ENCODE results near the gene BIRC5. TPM values are rescaled to one million over a fixed set of nuclear protein-coding genes. Genes with fewer than 3 reads are reported as not detected.

BIRC5 gene
- total and polyA plus RNA-seq, 4 experiments from 2014 or later = 0.18 to 0.32 TPM; not detected in 2

DNA sequence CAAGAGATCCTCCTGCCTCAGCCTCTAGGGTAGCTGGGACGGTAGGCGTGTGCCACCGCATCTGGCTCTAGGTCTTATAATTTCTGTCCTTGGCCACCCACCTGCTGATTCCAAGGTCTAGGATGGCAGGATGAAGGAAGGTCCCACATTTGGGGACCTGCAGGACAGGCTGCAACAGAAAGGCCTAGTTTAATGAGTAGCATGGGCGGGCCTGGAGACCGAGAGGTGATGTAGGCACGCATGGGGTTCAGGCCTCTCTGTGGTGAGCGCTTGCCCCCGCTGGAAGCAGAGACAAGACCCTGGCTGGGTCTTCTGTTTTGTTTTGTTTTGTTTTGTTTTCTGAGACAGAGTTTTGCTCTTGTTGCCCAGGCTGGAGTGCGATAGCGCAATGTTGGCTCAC is 51.1 kb downstream of the BIRC5 start:
- H3K9me3 Mint-ChIP-seq = no peaks in the 10 kb centered on the region

DNA sequence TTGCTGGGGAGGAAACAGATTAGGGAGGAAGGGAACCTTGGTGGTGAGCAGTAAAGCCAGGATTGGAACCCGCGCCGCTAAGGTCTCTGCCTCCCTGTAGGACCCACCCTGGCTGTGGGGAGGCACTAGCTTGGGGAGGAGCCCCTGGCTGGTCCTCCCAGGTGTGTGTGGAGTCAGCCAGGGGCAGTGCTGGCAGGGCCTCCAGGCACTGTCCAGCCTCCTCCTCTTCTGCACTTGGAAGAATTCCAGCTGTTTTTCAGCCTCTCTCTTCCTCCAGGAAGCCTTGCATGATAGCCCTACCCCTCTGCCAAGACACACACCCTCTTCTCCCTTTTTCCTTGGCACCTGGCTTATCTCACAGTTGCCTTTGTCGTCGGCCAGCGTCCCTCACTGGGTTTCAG is 52.2 kb downstream of the BIRC5 start:
- Histone ChIP-seq H3K9me3 (ENCODE audit: control insufficient read depth in 1 of 2, low read length in 2 of 2) (no peaks in the 10 kb centered on the region), H3K4me3 (ENCODE audit: low read length in 2 of 2) (no peak overlapping the region), H3K27me3 (ENCODE audit: insufficient read depth, low read length) (no peaks in the 10 kb centered on the region), H3K4me1 (ENCODE audit: insufficient read depth, low read length) (peaks cover 29% of the 10 kb centered on the region), H3K27ac (ENCODE audit: low read depth, low read length) (no peak overlapping the region), H3K36me3 (ENCODE audit: insufficient read depth, low read length) (no peaks in the 10 kb centered on the region)
- intact Hi-C loops (cut with micrococcal nuclease) = no loop called here
- Mint-ChIP-seq H3K36me3 (no peaks in the 10 kb centered on the region), H3K27ac (peak overlapping the region in 4 of 7 donors; percentile 5 to 87 (median 60)), H3K4me3 (no peak overlapping the region), H3K27me3 (no peaks in the 10 kb centered on the region), H3K4me1 (peaks cover 11 to 32% (median 22%) of the 10 kb centered on the region in 4 donors), H3K9me3 (no peaks in the 10 kb centered on the region)
- POLR2A ChIA-PET (ENCODE audit: partially characterized antibody) = no interaction called here
- CTCF ChIA-PET (ENCODE audit: partially characterized antibody) = interaction anchor here (0.5 kb wide), 1 partner anchor 19 kb away, joined by 3 read pairs; no protein-coding TSS in a partner anchor
- no peak for DNase-seq

More for the DNA sequence above, 51.1 kb downstream of the BIRC5 start:
- Histone ChIP-seq H3K4me1 (ENCODE audit: insufficient read depth, low read length) (peaks cover 34% of the 10 kb centered on the region), H3K4me3 (ENCODE audit: low read length in 2 of 2) (no peak overlapping the region), H3K9me3 (ENCODE audit: control insufficient read depth in 1 of 2, low read length in 2 of 2) (no peaks in the 10 kb centered on the region), H3K36me3 (ENCODE audit: insufficient read depth, low read length) (no peaks in the 10 kb centered on the region), H3K27me3 (ENCODE audit: insufficient read depth, low read length) (no peaks in the 10 kb centered on the region), H3K27ac (ENCODE audit: low read depth, low read length) (no peak overlapping the region)
- no peak for DNase-seq
- intact Hi-C loops (cut with micrococcal nuclease) = no loop called here
- ChIA-PET POLR2A (ENCODE audit: partially characterized antibody) (no interaction called here), CTCF (ENCODE audit: partially characterized antibody) (interaction anchor here (0.8 kb wide), 1 partner anchor 9 kb away, joined by 3 read pairs; no protein-coding TSS in a partner anchor)
- peaks cover 12 to 34% (median 24%) of the 10 kb centered on the region in 4 donors for H3K4me1 Mint-ChIP-seq
- no peaks in the 10 kb centered on the region for H3K27me3 Mint-ChIP-seq
- H3K36me3 Mint-ChIP-seq = no peaks in the 10 kb centered on the region
- H3K4me3 Mint-ChIP-seq = no peak overlapping the region
- peak overlapping the region in 2 of 7 donors; percentile 4 to 71 for H3K27ac Mint-ChIP-seq

- peak overlapping the region in 5 of 7 donors; percentile 5 to 85 (median 35) for H3K27ac Mint-ChIP-seq
- no peak overlapping the region for H3K4me3 ChIP-seq (ENCODE audit: low read length in 2 of 2)
- H3K4me1 ChIP-seq (ENCODE audit: insufficient read depth, low read length) = peaks cover 30% of the 10 kb centered on the region
- ChIA-PET CTCF (ENCODE audit: partially characterized antibody) (interaction anchor here (0.5 kb wide), 1 partner anchor 19 kb away, joined by 3 read pairs; no protein-coding TSS in a partner anchor), POLR2A (ENCODE audit: partially characterized antibody) (no interaction called here)
- H3K27me3 ChIP-seq (ENCODE audit: insufficient read depth, low read length) = no peaks in the 10 kb centered on the region
- no peak for DNase-seq
- no peaks in the 10 kb centered on the region for H3K36me3 Mint-ChIP-seq
- H3K27me3 Mint-ChIP-seq = no peaks in the 10 kb centered on the region
- no peaks in the 10 kb centered on the region for H3K36me3 ChIP-seq (ENCODE audit: insufficient read depth, low read length)
- intact Hi-C loops (cut with micrococcal nuclease) = no loop called here
- peaks cover 11 to 34% (median 22%) of the 10 kb centered on the region in 4 donors for H3K4me1 Mint-ChIP-seq
- H3K27ac ChIP-seq (ENCODE audit: low read depth, low read length) = no peak overlapping the region
- H3K9me3 ChIP-seq (ENCODE audit: control insufficient read depth in 1 of 2, low read length in 2 of 2) = no peaks in the 10 kb centered on the region
- no peak overlapping the region for H3K4me3 Mint-ChIP-seq
- H3K9me3 Mint-ChIP-seq = no peaks in the 10 kb centered on the region
These were observed 52.7 kb downstream of the BIRC5 start for GRCh38 chr17:78266771-78267170.

DNA sequence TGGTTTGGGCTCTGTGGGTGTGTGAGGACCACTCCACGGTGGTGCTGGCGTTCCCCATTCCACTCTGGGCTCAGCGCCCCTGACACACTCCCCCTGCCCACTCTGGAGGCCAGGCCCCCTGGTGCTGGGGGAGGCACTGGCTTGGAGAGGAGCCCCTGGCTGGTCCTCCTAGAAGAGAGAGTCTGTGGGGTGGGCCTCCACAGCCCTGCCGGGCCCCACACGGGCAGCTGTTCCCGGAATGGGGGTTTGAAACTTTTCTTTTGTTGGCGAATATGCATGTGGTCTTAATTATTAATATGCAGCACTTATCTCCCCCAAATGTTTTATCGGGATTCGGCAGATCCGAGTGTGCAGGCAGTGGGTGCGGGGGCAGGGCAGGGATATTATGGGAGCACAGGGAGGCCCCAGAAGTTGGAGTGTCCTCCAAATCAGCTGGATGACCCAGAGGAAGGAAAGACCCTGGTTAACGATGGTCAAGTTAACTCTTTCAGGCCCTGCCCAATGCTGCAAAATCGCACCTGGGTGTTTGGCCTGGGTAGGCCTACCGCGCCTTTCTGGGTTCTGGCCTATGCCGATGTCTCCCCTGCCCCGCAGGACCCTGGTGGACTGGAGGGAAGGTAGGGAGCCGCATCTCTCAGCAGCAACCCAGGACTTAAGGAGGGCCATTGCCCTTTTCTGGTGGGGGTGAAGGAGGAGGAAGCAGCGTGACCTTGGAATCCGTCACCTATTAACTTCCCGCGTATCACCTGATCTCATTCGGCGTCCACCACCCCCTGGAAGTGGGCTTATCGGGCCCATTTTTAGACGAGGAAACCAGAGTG is 53.4 kb downstream of the BIRC5 start:
- Mint-ChIP-seq H3K36me3 (no peaks in the 10 kb centered on the region), H3K4me1 (peaks cover 13 to 35% (median 23%) of the 10 kb centered on the region in 4 donors), H3K27ac (no peak overlapping the region), H3K4me3 (no peak overlapping the region), H3K27me3 (peaks cover 0 to 4% of the 10 kb centered on the region in 2 donors), H3K9me3 (no peaks in the 10 kb centered on the region)
- H3K27ac ChIP-seq (ENCODE audit: low read depth, low read length) = no peak overlapping the region
- no peak overlapping the region for H3K4me3 ChIP-seq (ENCODE audit: low read length in 2 of 2)
- CTCF ChIA-PET (ENCODE audit: partially characterized antibody) = no interaction called here
- no peaks in the 10 kb centered on the region for H3K27me3 ChIP-seq (ENCODE audit: insufficient read depth, low read length)
- DNase-seq = no peak
- POLR2A ChIA-PET (ENCODE audit: partially characterized antibody) = no interaction called here
- H3K9me3 ChIP-seq (ENCODE audit: control insufficient read depth in 1 of 2, low read length in 2 of 2) = no peaks in the 10 kb centered on the region
- H3K4me1 ChIP-seq (ENCODE audit: insufficient read depth, low read length) = peaks cover 30% of the 10 kb centered on the region
- H3K36me3 ChIP-seq (ENCODE audit: insufficient read depth, low read length) = no peaks in the 10 kb centered on the region
- intact Hi-C loops (cut with micrococcal nuclease) = no loop called here

DNA sequence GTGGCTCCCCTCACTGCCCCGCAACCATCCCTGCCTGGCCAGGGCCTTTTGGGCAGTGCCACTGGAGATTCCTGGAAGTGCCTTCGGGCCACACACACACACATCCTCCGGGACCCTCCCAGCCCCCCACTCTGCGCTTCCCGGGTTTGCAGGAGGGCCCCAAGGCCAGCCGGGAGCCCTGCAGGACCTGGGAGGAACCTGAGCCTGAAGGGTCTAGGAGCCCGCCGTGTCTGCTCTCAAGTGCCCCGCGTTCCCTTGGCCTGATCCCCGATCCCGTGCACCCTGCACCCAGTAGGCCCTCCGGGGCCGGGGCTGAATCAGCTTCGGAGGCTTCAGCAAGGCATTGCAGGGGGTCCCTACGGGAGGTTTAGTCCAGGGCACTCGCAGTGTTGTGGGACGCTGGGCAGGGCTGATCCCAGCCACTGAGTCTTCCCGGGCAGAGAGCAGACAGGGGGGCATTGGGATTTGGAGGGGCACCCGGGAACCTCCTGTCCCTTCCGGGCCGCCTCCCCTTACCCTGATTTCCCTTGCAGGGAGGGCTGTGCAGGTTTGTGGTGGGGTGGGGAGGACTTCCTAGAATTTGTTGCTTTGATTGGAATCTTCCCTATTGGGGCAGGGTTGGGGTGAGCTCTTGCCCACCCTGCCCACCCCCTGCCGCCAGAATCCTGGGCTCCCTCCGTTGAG is 54.3 kb downstream of the BIRC5 start:
- Histone ChIP-seq H3K4me3 (ENCODE audit: low read length in 2 of 2) (no peak overlapping the region), H3K27me3 (ENCODE audit: insufficient read depth, low read length) (no peaks in the 10 kb centered on the region), H3K4me1 (ENCODE audit: insufficient read depth, low read length) (peaks cover 30% of the 10 kb centered on the region), H3K36me3 (ENCODE audit: insufficient read depth, low read length) (no peaks in the 10 kb centered on the region), H3K9me3 (ENCODE audit: control insufficient read depth in 1 of 2, low read length in 2 of 2) (no peaks in the 10 kb centered on the region), H3K27ac (ENCODE audit: low read depth, low read length) (no peak overlapping the region)
- Mint-ChIP-seq H3K4me3 (no peak overlapping the region), H3K27me3 (peaks cover 0 to 6% of the 10 kb centered on the region in 2 donors), H3K9me3 (no peaks in the 10 kb centered on the region), H3K4me1 (peaks cover 10 to 38% (median 19%) of the 10 kb centered on the region in 4 donors), H3K27ac (no peak overlapping the region), H3K36me3 (no peaks in the 10 kb centered on the region)
- intact Hi-C loops (cut with micrococcal nuclease) = no loop called here
- ChIA-PET POLR2A (ENCODE audit: partially characterized antibody) (interaction anchor here (1.1 kb wide), 1 partner anchor 16 kb away, joined by 3 read pairs; no protein-coding TSS in a partner anchor), CTCF (ENCODE audit: partially characterized antibody) (interaction anchor here (1.5 kb wide), 2 partner anchors 18 to 22 kb away, joined by 3 to 4 read pairs; no protein-coding TSS in a partner anchor)
- no peak for DNase-seq

DNA sequence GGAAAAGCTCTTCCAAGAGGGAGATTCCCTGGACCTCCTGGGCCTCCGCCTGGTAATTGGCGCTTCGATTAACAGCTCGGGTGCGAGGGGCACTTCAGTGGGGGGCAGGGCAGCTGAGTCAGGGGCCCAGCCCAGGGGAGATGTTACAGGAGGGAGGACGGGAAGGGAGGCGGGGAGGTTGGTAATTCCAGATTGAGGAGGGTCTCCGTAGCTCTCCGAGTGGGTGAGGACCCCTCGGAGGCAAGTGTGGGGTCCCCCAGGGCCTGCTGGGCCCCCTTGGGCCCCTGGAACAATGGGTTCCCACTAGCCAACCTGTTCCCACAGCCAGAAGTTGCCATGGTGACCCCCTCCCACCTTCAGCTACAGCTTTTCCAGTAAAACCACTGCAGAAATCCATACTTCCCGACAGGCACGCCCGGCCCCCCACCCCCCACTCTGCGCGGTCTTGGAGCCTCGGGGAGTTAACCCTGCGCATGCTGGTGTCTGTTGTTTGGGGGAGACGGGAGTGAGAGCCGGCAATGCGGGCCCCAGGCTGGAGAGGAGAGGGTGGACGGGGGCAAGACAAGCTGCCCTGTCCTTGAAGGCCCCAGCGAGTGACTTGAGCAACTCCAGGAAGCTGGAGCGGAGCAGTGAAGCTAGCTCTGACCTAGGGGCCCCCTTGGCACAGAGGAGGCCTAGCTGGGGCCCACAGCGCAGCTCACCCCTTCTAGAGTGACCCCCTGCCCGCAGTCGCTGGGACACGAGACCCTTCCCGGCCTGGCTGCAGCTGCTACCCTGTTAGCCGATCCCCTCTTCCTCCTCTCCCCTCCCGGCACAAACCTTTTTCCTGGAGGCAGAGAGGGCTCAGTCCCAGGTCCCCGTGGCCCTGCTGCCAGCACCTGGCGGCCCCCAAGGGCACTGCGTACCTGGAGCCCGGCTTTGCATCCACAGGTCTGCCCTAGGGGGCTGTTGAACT is 55.2 kb downstream of the BIRC5 start:
- Histone ChIP-seq H3K36me3 (ENCODE audit: insufficient read depth, low read length) (no peaks in the 10 kb centered on the region), H3K4me1 (ENCODE audit: insufficient read depth, low read length) (peaks cover 23% of the 10 kb centered on the region), H3K9me3 (ENCODE audit: control insufficient read depth in 1 of 2, low read length in 2 of 2) (no peaks in the 10 kb centered on the region), H3K27me3 (ENCODE audit: insufficient read depth, low read length) (no peaks in the 10 kb centered on the region), H3K4me3 (ENCODE audit: low read length in 2 of 2) (no peak overlapping the region), H3K27ac (ENCODE audit: low read depth, low read length) (no peak overlapping the region)
- Mint-ChIP-seq H3K9me3 (no peaks in the 10 kb centered on the region), H3K4me1 (peaks cover 8 to 37% (median 15%) of the 10 kb centered on the region in 4 donors), H3K27me3 (peaks cover 0 to 6% of the 10 kb centered on the region in 2 donors), H3K36me3 (no peaks in the 10 kb centered on the region), H3K27ac (no peak overlapping the region), H3K4me3 (no peak overlapping the region)
- DNase-seq = no peak
- POLR2A ChIA-PET (ENCODE audit: partially characterized antibody) = interaction anchor here (1.1 kb wide), 1 partner anchor 17 kb away, joined by 3 read pairs; no protein-coding TSS in a partner anchor
- CTCF ChIA-PET (ENCODE audit: partially characterized antibody) = interaction anchor here (1.5 kb wide), 2 partner anchors 19 to 21 kb away, joined by 3 to 4 read pairs; no protein-coding TSS in a partner anchor
- intact Hi-C loops (cut with micrococcal nuclease) = no loop called here

Measured in CD4-positive, alpha-beta memory T cell (primary cell).